ENCODE data around the gene ULBP1.
"Not testable (repeated sequence)": the region's sequence is repeated elsewhere in the genome, so short reads cannot be mapped to it uniquely, and the experiment has no call there.

- TF ChIP-seq NR1H2 (CRISPR knock-in tag; IDR thresholded peaks at IDR 0.05); ZNF317 (CRISPR knock-in tag; IDR thresholded peaks at IDR 0.05; ENCODE audit: borderline replicate concordance, low read depth); CREM (CRISPR knock-in tag; IDR thresholded peaks at IDR 0.05): not testable (repeated sequence)
Observed at GRCh38 chr6:150015281-150016001, 51.7 kb downstream of the ULBP1 start.

All from WTC11 (cell line).